Mucosa of descending colon (tissue), 3 donors: ENCODE measurements around the gene SCN8A. TPM values are rescaled to one million over a fixed set of nuclear protein-coding genes. Genes with fewer than 3 reads are reported as not detected.
"Not testable (repeated sequence)": the region's sequence is repeated elsewhere in the genome, so short reads cannot be mapped to it uniquely, and the experiment has no call there.

Experiments
- ATAC-seq: fragments of 200-7000 bp; cut with Tn5 transposase; one replicate; pipeline ENCODE4 v1.9.1; 2020; ENCODE audit warnings: mild to moderate bottlenecking, moderate library complexity
- DNase-seq, 3 donors: peaks; one replicate each; pipeline ENCODE4 v3.0.0-alpha.2; 2020
- H3K36me3 ChIP-seq: fragments of 200-600 bp; one replicate; pipeline ENCODE4 v1.8.0; 2021; ENCODE audit warnings: low read depth, mild to moderate bottlenecking
- H3K4me1 ChIP-seq: fragments of 200-600 bp; one replicate; pipeline ENCODE4 v1.8.0; 2021; ENCODE audit warnings: low read depth, mild to moderate bottlenecking
- H3K4me3 ChIP-seq: fragments of 200-600 bp; one replicate; pipeline ENCODE4 v1.8.0; 2021; ENCODE audit warnings: mild to moderate bottlenecking
- H3K9me3 ChIP-seq: fragments of 200-600 bp; one replicate; pipeline ENCODE4 v1.8.0; 2021; ENCODE audit warnings: mild to moderate bottlenecking
- intact Hi-C, 2 donors: fragments of 100-400 bp; cut with DNase I in 1 of 2; cut with micrococcal nuclease in 1 of 2; formaldehyde crosslinking; loops; one replicate each; pipeline versions ENCODE4 v1.11.0 to v1.11.1; 2022; cut with DNase I, micrococcal nuclease
- total RNA-seq, 3 donors: library from RNA; stranded (reverse); fragmentation: NEBNext Ultra II Directional in 2 of 3; extraction: Animal tissue kit (Norgen Biotek cat#: 25700) in 2 of 3; gene quantifications; one replicate each; pipeline versions ENCODE4 v1.2.1 to v1.2.4, GENCODE V29; 2021 to 2023
- TF ChIP-seq, protein P1 (sequence below): fragments of 200-600 bp; IDR thresholded peaks from one replicate; pipeline ENCODE4 v1.8.0; 2022; ENCODE audit warnings: antibody characterized with exemption, mild to moderate bottlenecking
- donor health status: DM: no; HTN: no; CAD: no; lungs with moderate emphysema.
- donor health status: DM: no; HTN: no; CAD: no.
- donor health status: DM: no; HTN: yes; CAD: no.

SCN8A gene
- total RNA-seq, 3 donors from 2014 or later, result 2.7 to 5.2 (median 3.6) TPM

DNA sequence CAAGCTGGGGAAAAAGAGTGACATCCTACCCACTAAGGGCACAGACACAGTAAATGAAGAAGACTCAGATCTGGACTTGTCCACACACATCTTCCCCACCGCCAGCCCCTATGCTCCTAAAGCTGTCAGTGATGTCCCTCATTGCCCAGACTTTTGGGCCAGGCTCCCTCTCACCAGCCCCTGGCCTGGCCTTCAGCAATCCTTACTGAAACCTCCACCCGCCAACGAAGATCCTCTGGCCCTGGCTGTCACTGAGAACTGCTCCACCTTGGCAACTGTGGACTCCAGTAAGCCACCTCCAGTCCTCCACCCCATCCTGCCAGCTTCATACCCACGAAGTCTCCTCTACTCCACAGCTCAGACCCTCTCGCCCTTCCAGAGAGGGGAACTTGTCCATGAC, 234.2 kb downstream of the SCN8A start:
- intact Hi-C loops, result no loop called here
- TF ChIP-seq, protein P1, sequence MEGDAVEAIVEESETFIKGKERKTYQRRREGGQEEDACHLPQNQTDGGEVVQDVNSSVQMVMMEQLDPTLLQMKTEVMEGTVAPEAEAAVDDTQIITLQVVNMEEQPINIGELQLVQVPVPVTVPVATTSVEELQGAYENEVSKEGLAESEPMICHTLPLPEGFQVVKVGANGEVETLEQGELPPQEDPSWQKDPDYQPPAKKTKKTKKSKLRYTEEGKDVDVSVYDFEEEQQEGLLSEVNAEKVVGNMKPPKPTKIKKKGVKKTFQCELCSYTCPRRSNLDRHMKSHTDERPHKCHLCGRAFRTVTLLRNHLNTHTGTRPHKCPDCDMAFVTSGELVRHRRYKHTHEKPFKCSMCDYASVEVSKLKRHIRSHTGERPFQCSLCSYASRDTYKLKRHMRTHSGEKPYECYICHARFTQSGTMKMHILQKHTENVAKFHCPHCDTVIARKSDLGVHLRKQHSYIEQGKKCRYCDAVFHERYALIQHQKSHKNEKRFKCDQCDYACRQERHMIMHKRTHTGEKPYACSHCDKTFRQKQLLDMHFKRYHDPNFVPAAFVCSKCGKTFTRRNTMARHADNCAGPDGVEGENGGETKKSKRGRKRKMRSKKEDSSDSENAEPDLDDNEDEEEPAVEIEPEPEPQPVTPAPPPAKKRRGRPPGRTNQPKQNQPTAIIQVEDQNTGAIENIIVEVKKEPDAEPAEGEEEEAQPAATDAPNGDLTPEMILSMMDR, result no peak
- Histone ChIP-seq H3K4me3 (no peak overlapping the region), H3K36me3 (no peaks in the 10 kb centered on the region), H3K9me3 (no peaks in the 10 kb centered on the region), H3K4me1 (peaks cover 13% of the 10 kb centered on the region)
- ATAC-seq (no peak), DNase-seq (no peak)

DNA sequence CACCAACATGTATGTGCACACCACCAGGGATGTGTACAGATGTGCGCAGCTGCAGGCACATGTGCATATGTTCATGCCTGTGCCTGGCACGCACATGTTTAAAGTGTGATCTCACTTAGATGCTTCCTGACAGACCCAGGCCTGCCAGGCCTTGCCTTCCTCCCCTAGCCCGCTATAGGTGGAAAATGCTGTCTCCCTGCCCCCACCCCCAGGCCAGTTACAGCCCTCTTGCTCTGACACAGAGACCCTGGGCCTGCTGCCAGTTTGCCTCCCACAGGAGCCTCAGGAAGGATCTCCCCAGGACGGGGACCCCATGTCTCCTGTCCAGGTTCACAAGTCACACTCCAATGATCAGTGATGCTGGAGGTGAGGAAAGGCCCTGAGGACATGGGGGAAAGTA, 235.8 kb downstream of the SCN8A start:
- ATAC-seq (no peak), DNase-seq (no peak)
- Histone ChIP-seq H3K9me3 (no peaks in the 10 kb centered on the region), H3K4me3 (no peak overlapping the region), H3K36me3 (no peaks in the 10 kb centered on the region), H3K4me1 (peaks cover 13% of the 10 kb centered on the region)
- intact Hi-C loops, result no loop called here
- TF ChIP-seq, protein P1, result no peak

DNA sequence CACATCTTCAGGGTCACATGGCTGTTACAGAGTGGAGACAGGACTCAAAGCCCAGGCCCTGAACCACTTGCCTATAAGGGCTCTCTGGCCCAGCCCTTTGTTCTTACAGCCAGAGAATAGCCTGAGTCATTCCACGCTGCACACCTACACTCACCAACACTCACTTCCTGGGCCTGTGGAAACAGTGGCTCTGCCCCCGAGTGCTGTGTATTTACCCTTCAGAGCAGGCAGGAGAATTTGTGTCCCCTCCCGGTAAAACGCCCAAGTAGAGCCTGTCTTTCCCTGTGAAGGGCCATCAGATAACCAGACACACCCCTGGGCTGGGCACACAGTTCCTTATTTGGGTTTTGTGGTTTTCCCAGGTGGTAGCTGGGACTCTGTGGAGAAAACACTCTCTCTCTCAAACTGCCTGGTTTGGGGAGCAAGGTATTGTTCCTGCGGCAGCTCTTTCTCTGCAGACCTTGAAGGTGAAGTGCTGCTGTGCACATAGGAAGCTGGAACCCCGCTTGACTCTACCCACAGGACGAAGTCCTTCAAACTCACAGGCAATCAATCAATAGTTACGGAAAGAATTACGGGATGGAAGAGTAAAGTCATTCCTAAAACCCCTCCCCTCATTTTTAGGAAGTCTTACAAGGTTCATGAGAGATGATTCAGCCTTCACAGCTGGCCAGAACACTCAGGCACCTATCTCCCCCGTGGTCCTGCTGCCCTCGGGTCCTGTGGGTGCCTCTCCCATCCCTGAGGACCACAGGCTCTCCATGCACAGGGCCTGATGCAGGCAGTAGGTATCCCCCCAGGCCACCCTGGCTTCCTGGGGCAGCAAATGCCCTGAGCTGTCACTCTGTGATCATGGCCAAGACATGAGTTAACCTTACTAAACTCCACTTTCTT, 237.1 kb downstream of the SCN8A start:
- TF ChIP-seq, protein P1, result no peak
- no peaks in the 10 kb centered on the region for H3K36me3 ChIP-seq
- peak; percentile 91 for ATAC-seq
- H3K4me3 ChIP-seq, result no peak overlapping the region
- intact Hi-C loops, result no loop called here
- no peaks in the 10 kb centered on the region for H3K9me3 ChIP-seq
- H3K4me1 ChIP-seq, result peaks cover 13% of the 10 kb centered on the region
- DNase-seq, result peak; percentile 64 to 82 (median 71)

DNA sequence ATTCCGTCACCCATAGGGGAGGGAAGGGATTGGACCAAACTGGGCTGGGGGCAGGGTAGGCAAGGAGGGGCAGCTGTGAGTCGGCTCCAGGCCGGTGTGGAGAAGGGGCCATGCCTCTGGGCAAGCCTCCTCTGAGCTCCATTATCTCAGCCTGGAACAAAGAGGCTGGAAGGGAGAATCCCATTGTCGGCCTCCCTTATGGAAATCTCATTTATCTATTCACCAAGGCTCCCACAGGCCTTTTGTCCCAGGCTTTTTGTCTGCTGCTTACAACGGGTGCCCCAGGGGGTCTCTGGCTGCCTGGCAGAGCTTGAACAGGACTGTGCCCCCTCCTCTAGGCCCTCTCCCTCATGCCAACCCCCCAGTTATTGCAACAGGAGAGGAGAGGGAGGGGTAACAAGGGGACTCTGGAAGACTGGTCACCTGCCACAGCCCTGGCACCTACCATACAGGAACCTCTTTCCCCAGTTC, 238.0 kb downstream of the SCN8A start:
- TF ChIP-seq, protein P1, result no peak
- no peaks in the 10 kb centered on the region for H3K36me3 ChIP-seq
- intact Hi-C loops, result no loop called here

DNA sequence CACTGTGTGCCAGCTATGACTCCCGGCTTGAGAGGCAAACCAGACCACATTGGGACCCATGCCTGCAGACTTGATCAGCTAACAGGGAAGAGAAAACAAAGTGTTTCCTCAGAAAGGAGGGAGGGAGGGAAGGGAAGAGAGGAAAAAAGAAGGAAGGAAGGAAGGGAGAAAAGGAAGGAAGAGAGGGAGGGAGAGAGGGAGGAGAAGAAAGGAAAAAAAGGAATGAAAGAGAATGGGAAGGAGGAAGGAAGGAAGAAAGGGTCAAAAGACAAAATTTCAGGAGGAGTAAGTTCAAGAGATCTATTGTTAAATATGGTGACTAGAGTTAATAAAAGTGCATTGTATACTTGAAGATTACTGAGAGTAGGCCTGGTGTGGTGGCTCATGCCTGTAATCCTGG, 238.6 kb downstream of the SCN8A start:
- DNase-seq (no peak), ATAC-seq (no peak)
- Histone ChIP-seq H3K4me3 (no peak overlapping the region), H3K9me3 (no peaks in the 10 kb centered on the region), H3K36me3 (no peaks in the 10 kb centered on the region), H3K4me1 (peaks cover 13% of the 10 kb centered on the region)
- intact Hi-C loops, result no loop called here
- TF ChIP-seq, protein P1, result no peak

More for the DNA sequence above, 238.0 kb downstream of the SCN8A start:
- DNase-seq (no peak), ATAC-seq (no peak)
- Histone ChIP-seq H3K9me3 (no peaks in the 10 kb centered on the region), H3K4me3 (no peak overlapping the region), H3K4me1 (peaks cover 13% of the 10 kb centered on the region)

DNA sequence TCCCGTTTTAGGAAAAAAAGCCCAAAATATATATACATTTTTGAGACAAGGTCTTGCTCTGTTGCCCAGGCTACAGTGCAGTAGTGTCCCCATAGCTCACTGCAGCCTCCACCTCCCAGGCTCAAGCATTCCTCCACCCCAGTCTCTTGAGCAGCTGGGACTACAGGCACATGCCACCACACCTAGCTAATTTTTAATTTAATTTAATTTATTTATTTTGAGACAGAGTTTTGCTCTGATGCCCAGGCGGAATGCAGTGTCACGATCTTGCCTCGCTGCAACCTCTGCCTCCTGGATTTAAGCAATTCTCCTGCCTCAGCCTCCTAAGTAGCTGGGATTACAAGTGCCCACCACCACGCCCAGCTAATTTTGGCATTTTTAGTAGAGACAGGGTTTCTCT, 240.8 kb downstream of the SCN8A start:
- intact Hi-C loops, result not testable (repeated sequence)

More for the DNA sequence above, 240.8 kb downstream of the SCN8A start:
- H3K4me1 ChIP-seq, result peaks cover 13% of the 10 kb centered on the region
- DNase-seq, H3K4me3 ChIP-seq, H3K9me3 ChIP-seq, ATAC-seq, H3K36me3 ChIP-seq: not testable (repeated sequence)
